ENCODE results near the gene STMN1.

The STMN1 gene

GRCh38 chr1:25867210-25867991 is 38.8 kb downstream of the STMN1 start:
- DNase-seq, result no peak

- DNase-seq, result no peak
Observed at GRCh38 chr1:25866288-25866687, 39.9 kb downstream of the STMN1 start.

- no peak for DNase-seq
Observed at GRCh38 chr1:25864434-25864833, 41.8 kb downstream of the STMN1 start.

GRCh38 chr1:25863486-25864262 is 42.5 kb downstream of the STMN1 start:
- DNase-seq, result no peak

GRCh38 chr1:25862785-25863485 is 43.3 kb downstream of the STMN1 start:
- no peak for DNase-seq

GRCh38 chr1:25861316-25862286 is 44.6 kb downstream of the STMN1 start:
- no peak for DNase-seq

- peak; percentile 93 for DNase-seq
Observed at GRCh38 chr1:25858906-25859789, 47.1 kb downstream of the STMN1 start, which contains the start of gene AUNIP. AUNIP (minus strand) TSS chr1:25859457; CDS start chr1:25859357, 100 bp downstream.

GRCh38 chr1:25858494-25858893 is 47.7 kb downstream of the STMN1 start:
- DNase-seq, result no peak

GRCh38 chr1:25856856-25857255 is 49.4 kb downstream of the STMN1 start:
- DNase-seq, result no peak

- no peak for DNase-seq
Observed at GRCh38 chr1:25854554-25854953, 51.7 kb downstream of the STMN1 start.
